Mucosa of descending colon (tissue), 3 donors: Measurements from ENCODE around the gene CCDC85B. TPM values are rescaled to one million over a fixed set of nuclear protein-coding genes. Genes with fewer than 3 reads are reported as not detected.
A peak's percentile ranks its signal among the peaks of the same experiment; 100 is the strongest.

Experiments
- ATAC-seq: fragments of 200-7000 bp; cut with Tn5 transposase; one replicate; pipeline ENCODE4 v1.9.1; 2020; ENCODE audit warnings: mild to moderate bottlenecking, moderate library complexity
- DNase-seq, 3 donors: peaks; one replicate each; pipeline ENCODE4 v3.0.0-alpha.2; 2020
- H3K36me3 ChIP-seq: fragments of 200-600 bp; one replicate; pipeline ENCODE4 v1.8.0; 2021; ENCODE audit warnings: low read depth, mild to moderate bottlenecking
- H3K4me1 ChIP-seq: fragments of 200-600 bp; one replicate; pipeline ENCODE4 v1.8.0; 2021; ENCODE audit warnings: low read depth, mild to moderate bottlenecking
- H3K4me3 ChIP-seq: fragments of 200-600 bp; one replicate; pipeline ENCODE4 v1.8.0; 2021; ENCODE audit warnings: mild to moderate bottlenecking
- H3K9me3 ChIP-seq: fragments of 200-600 bp; one replicate; pipeline ENCODE4 v1.8.0; 2021; ENCODE audit warnings: mild to moderate bottlenecking
- CTCF ChIP-seq: fragments of 200-600 bp; IDR thresholded peaks from one replicate; pipeline ENCODE4 v1.8.0; 2022; ENCODE audit warnings: antibody characterized with exemption, mild to moderate bottlenecking
- intact Hi-C, 2 donors: fragments of 100-400 bp; cut with DNase I in 1 of 2; cut with micrococcal nuclease in 1 of 2; formaldehyde crosslinking; loops; one replicate each; pipeline versions ENCODE4 v1.11.0 to v1.11.1; 2022; cut with DNase I, micrococcal nuclease
- total RNA-seq, 3 donors: library from RNA; stranded (reverse); fragmentation: NEBNext Ultra II Directional in 2 of 3; extraction: Animal tissue kit (Norgen Biotek cat#: 25700) in 2 of 3; gene quantifications; one replicate each; pipeline versions ENCODE4 v1.2.1 to v1.2.4, GENCODE V29; 2021 to 2023
- donor health status: DM: no; HTN: no; CAD: no; lungs with moderate emphysema.
- donor health status: DM: no; HTN: no; CAD: no.
- donor health status: DM: no; HTN: yes; CAD: no.

Gene CCDC85B
- total RNA-seq, 3 donors from 2014 or later = 4.5 to 22.3 (median 9.2) TPM

DNA sequence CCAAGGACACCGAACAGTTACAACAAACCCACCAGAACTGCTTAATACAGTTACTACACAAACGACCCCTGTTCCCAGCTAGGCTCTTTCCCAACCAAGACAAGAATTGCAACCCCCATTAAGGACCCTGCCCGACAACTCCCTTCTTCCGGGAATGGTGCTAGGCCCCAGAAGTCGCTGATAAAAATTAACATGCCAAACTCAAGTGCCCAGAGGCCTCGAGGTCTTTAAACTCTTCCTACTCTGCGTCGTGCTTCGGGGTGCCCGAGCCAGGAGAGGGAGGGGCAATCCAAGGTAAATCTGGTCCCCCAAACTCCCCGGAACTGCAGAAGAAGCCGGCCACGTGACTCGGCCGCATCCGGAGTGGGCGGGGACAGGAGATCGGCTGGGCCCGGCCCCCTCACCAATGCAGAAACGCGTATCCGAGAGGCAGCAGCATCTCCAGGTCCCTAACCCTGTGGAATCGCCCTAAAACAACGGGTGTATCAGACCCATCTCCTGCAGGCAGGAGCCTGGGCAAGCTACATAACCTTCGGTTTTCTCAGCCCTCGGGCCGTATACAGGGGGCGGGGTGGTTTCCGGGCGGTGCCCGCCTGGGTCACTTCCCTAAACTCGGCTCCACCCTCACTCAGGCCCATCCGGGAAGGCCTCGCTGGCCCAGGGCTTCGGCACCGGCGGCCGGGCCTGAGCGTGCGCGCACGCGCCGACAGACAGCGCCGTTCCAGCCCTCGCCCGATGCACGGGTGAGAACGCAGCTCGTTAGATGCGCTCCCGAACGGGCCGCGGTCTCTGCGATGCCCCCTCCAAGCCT is 33.6 kb upstream of the CCDC85B start:
- DNase-seq = peak; percentile 91 to 93 (median 91)
- H3K36me3 ChIP-seq = peaks cover 4% of the 10 kb centered on the region
- peaks cover 51% of the 10 kb centered on the region for H3K4me1 ChIP-seq
- intact Hi-C loops = no loop called here
- peak; percentile 33 for ATAC-seq
- H3K4me3 ChIP-seq = peak overlapping the region; percentile 99
- no peak for TF ChIP-seq CTCF
- no peaks in the 10 kb centered on the region for H3K9me3 ChIP-seq

DNA sequence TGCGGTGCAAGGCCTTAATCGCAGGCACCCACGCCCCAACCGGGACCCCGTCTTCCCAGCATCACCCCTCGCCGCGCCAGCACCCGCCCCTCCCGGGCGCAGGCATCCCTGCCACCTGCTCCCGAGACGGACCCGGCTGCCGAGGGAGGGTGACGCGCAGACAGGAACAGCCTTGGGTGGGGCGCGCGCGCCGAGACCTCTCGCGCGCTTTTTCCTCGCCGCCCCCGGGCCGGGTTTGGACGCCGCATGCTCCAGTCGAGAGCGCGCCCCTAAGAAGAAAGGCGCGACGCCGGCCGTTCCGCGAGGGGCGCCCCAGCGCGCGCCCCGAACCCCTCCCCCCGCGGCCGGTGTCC is 33.0 kb upstream of the CCDC85B start:
- Histone ChIP-seq H3K9me3 (no peaks in the 10 kb centered on the region), H3K4me1 (peaks cover 46% of the 10 kb centered on the region), H3K4me3 (peak overlapping the region; percentile 99), H3K36me3 (peaks cover 4% of the 10 kb centered on the region)
- ATAC-seq (no peak), DNase-seq (peak; percentile 70 to 86 (median 81))
- intact Hi-C loops = no loop called here
- TF ChIP-seq CTCF = no peak

DNA sequence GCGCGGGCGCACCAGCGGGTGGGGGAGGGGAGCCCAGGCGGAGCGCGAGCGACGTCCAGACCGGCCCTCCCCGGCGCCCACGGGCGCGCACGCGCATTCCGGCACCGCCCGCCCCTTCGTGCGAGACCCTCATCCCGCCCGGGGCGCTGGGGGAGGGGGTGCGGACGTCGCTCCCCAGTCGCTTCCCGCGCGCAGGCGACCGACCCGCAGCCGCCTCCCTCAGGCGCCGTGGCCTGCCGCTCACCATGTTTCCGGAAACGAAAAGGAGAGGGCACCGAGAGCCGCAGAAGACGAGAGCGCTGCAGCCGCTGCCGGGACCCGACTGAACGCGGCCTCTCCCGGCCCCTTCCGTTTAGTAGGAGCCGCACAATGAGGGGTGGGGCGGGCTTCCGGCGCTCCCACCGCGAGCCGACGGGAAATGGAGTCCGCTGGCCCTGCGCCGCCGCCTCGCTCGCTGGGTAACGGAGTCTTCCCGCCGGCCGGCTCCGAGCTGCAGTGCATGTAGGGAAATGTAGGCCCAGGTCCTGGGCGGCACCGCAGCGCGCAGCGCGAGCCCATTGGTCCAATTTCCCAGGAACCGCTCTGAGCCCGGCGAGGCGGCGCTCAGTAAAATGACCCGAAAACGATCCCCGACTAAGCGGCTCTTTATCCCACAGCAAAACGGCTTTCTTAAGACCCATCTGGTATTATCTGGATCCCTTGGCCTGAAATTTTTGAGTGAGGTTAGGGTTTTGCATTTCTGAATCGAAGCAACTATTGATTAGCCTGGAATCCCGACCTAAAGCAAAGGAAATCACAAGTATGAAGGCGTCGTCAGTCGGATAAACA is 32.4 kb upstream of the CCDC85B start, which contains the start of gene CFL1:
Gene CFL1 (minus strand): TSS at position 328 of the 828 bp plus-strand sequence. CDS start 81 bp downstream, at position 247.
- H3K4me1 ChIP-seq = peaks cover 40% of the 10 kb centered on the region

DNA sequence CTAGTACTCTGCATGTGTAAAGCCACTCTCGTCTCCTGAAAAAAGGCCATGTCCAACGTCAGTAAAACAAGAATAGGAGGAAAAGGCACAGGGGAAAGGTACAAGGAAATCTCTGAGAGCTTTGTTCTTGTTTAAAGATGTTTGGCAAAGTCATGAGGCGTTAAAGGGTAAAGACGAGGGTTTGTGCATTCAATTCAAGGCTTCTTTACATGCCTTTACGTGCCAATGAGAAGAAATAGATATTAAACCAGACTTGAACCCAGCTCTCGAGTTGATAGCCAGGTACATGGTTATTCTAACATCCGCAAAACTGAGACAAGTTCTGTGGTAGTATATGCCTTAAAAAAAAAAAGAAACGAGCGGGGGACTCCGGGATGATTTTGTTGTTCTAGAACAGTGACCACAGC is 31.8 kb upstream of the CCDC85B start:
- intact Hi-C loops = no loop called here
- no peak for TF ChIP-seq CTCF
- DNase-seq = no peak
- Histone ChIP-seq H3K4me3 (peak overlapping the region; percentile 20), H3K9me3 (no peaks in the 10 kb centered on the region), H3K36me3 (peaks cover 8% of the 10 kb centered on the region), H3K4me1 (peaks cover 34% of the 10 kb centered on the region)
- ATAC-seq = no peak

More for the DNA sequence above, 32.4 kb upstream of the CCDC85B start, which contains the start of gene CFL1:
- ATAC-seq = peak; percentile 60
- Histone ChIP-seq H3K4me3 (peak within 1 kb of the TSS; percentile 99), H3K9me3 (no peaks in the 10 kb centered on the region), H3K36me3 (peaks cover 4% of the 10 kb centered on the region)
- peak; percentile 97 to 99 (median 98) for DNase-seq
- intact Hi-C loops = no loop called here
- no peak for TF ChIP-seq CTCF

GRCh38 chr11:65859095-65859811 is 31.2 kb upstream of the CCDC85B start:
- peaks cover 32% of the 10 kb centered on the region for H3K4me1 ChIP-seq

More at GRCh38 chr11:65859095-65859811, 31.2 kb upstream of the CCDC85B start:
- Histone ChIP-seq H3K36me3 (peaks cover 8% of the 10 kb centered on the region), H3K4me3 (peak overlapping the region; percentile 20), H3K9me3 (no peaks in the 10 kb centered on the region)
- ATAC-seq (peak; percentile 63), DNase-seq (peak; percentile 98 to 100 (median 100))
- intact Hi-C loops = no loop called here
- no peak for TF ChIP-seq CTCF
